ENCODE results near the gene BRAF. TPM values are rescaled to one million over a fixed set of nuclear protein-coding genes. Genes with fewer than 3 reads are reported as not detected.
A peak's percentile ranks its signal among the peaks of the same experiment; 100 is the strongest.
"Not testable (repeated sequence)": the region's sequence is repeated elsewhere in the genome, so short reads cannot be mapped to it uniquely, and the experiment has no call there.

The BRAF gene
- total RNA-seq, 4 donors from 2014 or later, result 33.1 to 56.0 (median 44.8) TPM

GRCh38 chr7:140695381-140695780 lies 229.3 kb downstream of the BRAF start:
- Histone ChIP-seq H3K4me3 (no peak overlapping the region), H3K9me3 (no peaks in the 10 kb centered on the region), H3K27me3 (no peaks in the 10 kb centered on the region), H3K36me3 (peaks cover 0 to 44% of the 10 kb centered on the region in 2 donors), H3K4me1 (peaks cover 0 to 31% (median 21%) of the 10 kb centered on the region in 3 donors), H3K27ac (peak overlapping the region in 3 of 4 donors; percentile 95 to 98 (median 96))
- no peak for ATAC-seq
- TF ChIP-seq POLR2AphosphoS5 (IDR thresholded peaks at IDR 0.05), result no peak
- TF ChIP-seq EP300 (IDR thresholded peaks at IDR 0.05), result no peak
- TF ChIP-seq, protein P1, sequence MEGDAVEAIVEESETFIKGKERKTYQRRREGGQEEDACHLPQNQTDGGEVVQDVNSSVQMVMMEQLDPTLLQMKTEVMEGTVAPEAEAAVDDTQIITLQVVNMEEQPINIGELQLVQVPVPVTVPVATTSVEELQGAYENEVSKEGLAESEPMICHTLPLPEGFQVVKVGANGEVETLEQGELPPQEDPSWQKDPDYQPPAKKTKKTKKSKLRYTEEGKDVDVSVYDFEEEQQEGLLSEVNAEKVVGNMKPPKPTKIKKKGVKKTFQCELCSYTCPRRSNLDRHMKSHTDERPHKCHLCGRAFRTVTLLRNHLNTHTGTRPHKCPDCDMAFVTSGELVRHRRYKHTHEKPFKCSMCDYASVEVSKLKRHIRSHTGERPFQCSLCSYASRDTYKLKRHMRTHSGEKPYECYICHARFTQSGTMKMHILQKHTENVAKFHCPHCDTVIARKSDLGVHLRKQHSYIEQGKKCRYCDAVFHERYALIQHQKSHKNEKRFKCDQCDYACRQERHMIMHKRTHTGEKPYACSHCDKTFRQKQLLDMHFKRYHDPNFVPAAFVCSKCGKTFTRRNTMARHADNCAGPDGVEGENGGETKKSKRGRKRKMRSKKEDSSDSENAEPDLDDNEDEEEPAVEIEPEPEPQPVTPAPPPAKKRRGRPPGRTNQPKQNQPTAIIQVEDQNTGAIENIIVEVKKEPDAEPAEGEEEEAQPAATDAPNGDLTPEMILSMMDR (IDR thresholded peaks at IDR 0.05), result no peak
- no peak for TF ChIP-seq POLR2A (IDR thresholded peaks at IDR 0.05)
- WGBS, 2 donors (ENCODE audit: low coverage in 1 of 2), result 86% methylated on average over 11 of the region's 11 CpGs; no CpG with 5 or more reads in 1 of the 2 donors

- no peak for TF ChIP-seq EP300 (IDR thresholded peaks at IDR 0.05)
- TF ChIP-seq POLR2A (IDR thresholded peaks at IDR 0.05), result no peak
- TF ChIP-seq, protein P1 (IDR thresholded peaks at IDR 0.05), result no peak
- no peak for TF ChIP-seq POLR2AphosphoS5 (IDR thresholded peaks at IDR 0.05)
- ATAC-seq, result no peak
- no peaks in the 10 kb centered on the region for H3K9me3 ChIP-seq
- H3K4me3 ChIP-seq, result no peak overlapping the region
- no peaks in the 10 kb centered on the region for H3K27me3 ChIP-seq
- H3K27ac ChIP-seq, result no peak overlapping the region
- 83% methylated on average over 2 of the region's 6 CpGs; no CpG with 5 or more reads in 1 of the 2 donors for WGBS, 2 donors (ENCODE audit: low coverage in 1 of 2)
- peaks cover 0 to 31% (median 21%) of the 10 kb centered on the region in 3 donors for H3K4me1 ChIP-seq
- peaks cover 0 to 52% of the 10 kb centered on the region in 2 donors for H3K36me3 ChIP-seq
Observed at GRCh38 chr7:140694592-140694991, 230.1 kb downstream of the BRAF start.

- Histone ChIP-seq H3K36me3 (peaks cover 0 to 60% of the 10 kb centered on the region in 2 donors), H3K4me1 (peaks cover 0 to 23% (median 19%) of the 10 kb centered on the region in 3 donors)
- not testable (repeated sequence) for H3K9me3 ChIP-seq, ATAC-seq, H3K4me3 ChIP-seq, H3K27ac ChIP-seq, H3K27me3 ChIP-seq
- WGBS, 2 donors (ENCODE audit: low coverage in 1 of 2), result 40 to 86% methylated on average over 1 to 5 of the region's 10 CpGs
Observed at GRCh38 chr7:140693849-140694248, 230.9 kb downstream of the BRAF start.

GRCh38 chr7:140691376-140692045 lies 233.2 kb downstream of the BRAF start:
- H3K4me3 ChIP-seq, result no peak overlapping the region
- no peak overlapping the region for H3K27ac ChIP-seq
- no peaks in the 10 kb centered on the region for H3K9me3 ChIP-seq
- TF ChIP-seq POLR2A (IDR thresholded peaks at IDR 0.05) (no peak), EP300 (IDR thresholded peaks at IDR 0.05) (no peak), POLR2AphosphoS5 (IDR thresholded peaks at IDR 0.05) (no peak)
- TF ChIP-seq, protein P1 (IDR thresholded peaks at IDR 0.05), result no peak
- peaks cover 0 to 6% (median 4%) of the 10 kb centered on the region in 3 donors for H3K4me1 ChIP-seq
- ATAC-seq, result no peak
- no peaks in the 10 kb centered on the region for H3K27me3 ChIP-seq
- no CpG with 5 or more reads among the region's 12 CpGs for WGBS, 2 donors (ENCODE audit: low coverage in 1 of 2)
- peaks cover 0 to 83% of the 10 kb centered on the region in 2 donors for H3K36me3 ChIP-seq

- H3K36me3 ChIP-seq, result peaks cover 0 to 99% of the 10 kb centered on the region in 2 donors
- no peak overlapping the region for H3K4me3 ChIP-seq
- TF ChIP-seq POLR2A (IDR thresholded peaks at IDR 0.05) (no peak), EP300 (IDR thresholded peaks at IDR 0.05) (no peak), POLR2AphosphoS5 (IDR thresholded peaks at IDR 0.05) (no peak)
- TF ChIP-seq, protein P1 (IDR thresholded peaks at IDR 0.05), result no peak
- 82 to 95% methylated on average over 6 to 10 of the region's 16 CpGs for whole genome bisulfite sequencing, 2 donors (ENCODE audit: low coverage in 1 of 2)
- no peak for ATAC-seq
- no peak overlapping the region for H3K27ac ChIP-seq
- H3K9me3 ChIP-seq, result no peaks in the 10 kb centered on the region
- no peaks in the 10 kb centered on the region for H3K4me1 ChIP-seq
- no peaks in the 10 kb centered on the region for H3K27me3 ChIP-seq
Observed at GRCh38 chr7:140689199-140690152, 235.3 kb downstream of the BRAF start.
